ENCODE measurements around the gene SLC38A4. TPM values are rescaled to one million over a fixed set of nuclear protein-coding genes. Genes with fewer than 3 reads are reported as not detected.
"Not testable (repeated sequence)": the region's sequence is repeated elsewhere in the genome, so short reads cannot be mapped to it uniquely, and the experiment has no call there.

The SLC38A4 gene, protein sequence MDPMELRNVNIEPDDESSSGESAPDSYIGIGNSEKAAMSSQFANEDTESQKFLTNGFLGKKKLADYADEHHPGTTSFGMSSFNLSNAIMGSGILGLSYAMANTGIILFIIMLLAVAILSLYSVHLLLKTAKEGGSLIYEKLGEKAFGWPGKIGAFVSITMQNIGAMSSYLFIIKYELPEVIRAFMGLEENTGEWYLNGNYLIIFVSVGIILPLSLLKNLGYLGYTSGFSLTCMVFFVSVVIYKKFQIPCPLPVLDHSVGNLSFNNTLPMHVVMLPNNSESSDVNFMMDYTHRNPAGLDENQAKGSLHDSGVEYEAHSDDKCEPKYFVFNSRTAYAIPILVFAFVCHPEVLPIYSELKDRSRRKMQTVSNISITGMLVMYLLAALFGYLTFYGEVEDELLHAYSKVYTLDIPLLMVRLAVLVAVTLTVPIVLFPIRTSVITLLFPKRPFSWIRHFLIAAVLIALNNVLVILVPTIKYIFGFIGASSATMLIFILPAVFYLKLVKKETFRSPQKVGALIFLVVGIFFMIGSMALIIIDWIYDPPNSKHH
- not detected for total RNA-seq

DNA sequence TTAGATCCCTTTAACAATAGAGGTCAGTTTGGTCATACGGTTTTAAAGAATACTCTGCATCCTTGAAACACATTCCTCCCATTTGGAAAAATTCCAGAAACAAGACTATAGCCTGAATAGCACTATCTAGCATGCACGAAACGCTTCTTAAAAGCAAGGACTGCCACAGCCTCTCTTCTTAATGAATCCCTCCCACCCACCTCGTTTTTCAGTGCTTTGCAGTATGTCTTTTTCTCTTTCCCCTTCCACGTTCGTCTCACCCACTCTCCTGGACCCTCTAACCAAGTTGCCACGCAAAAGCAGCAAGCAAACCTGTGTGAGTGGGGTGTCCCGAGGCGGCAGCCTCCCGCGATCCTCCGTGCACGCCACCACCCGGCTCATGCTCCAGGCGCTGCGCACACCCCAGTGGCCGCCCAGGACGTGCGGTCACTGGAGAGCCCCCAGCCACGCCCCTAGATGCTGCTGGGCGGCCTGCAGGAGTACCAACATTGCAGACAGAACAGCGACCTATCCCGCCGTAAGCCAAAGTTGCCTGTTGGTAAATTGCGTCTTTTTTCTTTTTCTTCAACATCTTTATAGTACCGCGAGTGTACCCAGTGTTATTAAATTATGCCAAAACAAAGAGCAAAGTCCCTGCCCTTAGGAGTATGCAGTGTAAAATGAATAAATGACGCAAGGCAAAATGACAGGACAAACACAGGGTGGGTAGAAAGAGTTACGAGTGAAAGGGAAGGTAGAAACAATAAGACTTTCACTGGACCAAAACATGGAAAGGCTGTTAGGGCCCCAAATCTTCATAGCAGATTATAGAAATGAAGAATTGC, at the start of gene SLC38A4:
Gene SLC38A4, minus strand, starts transcription at position 407 of the 824 bp plus-strand sequence. CDS start 32,926 bp downstream, outside the sequence.
- no peak for DNase-seq

DNA sequence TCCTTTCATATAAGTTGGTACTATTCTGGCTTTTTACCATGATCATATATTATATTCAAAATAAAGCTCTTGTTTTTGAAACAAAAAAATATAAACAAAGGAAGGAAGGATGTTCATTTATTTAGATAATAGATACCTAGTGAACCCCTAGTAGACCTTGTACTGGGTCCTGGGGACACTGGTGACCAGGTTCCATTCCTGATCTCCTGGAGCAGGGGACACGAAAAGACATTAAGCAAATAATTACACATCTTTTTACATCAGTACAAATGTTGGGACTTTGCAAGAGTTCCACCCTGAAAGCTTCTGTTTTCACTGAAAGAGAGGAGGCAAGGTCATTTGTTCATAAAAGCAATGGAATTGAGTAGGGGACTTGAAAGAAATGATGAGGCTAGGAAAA, 49.3 kb upstream of the SLC38A4 start:
- no peak for DNase-seq

DNA sequence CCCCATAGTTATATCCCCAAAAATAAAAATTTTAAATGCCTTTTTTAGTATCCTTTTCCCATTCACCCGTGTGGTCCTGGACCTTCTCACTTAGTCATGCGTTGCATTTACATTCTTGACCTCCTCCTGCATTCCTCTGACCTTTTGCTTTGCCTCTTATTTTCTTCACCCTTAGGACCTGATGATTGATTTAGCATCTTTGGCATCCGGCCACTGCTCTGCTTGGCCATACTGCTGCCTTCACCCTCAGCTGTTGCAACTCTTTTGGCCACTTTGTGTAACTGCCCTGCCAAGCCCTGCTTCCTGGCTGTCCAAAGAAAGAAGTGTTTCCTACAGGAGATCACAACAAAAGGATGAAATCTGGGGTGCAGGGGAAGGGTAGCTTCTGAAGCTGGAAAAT, 48.8 kb upstream of the SLC38A4 start:
- no peak for DNase-seq

DNA sequence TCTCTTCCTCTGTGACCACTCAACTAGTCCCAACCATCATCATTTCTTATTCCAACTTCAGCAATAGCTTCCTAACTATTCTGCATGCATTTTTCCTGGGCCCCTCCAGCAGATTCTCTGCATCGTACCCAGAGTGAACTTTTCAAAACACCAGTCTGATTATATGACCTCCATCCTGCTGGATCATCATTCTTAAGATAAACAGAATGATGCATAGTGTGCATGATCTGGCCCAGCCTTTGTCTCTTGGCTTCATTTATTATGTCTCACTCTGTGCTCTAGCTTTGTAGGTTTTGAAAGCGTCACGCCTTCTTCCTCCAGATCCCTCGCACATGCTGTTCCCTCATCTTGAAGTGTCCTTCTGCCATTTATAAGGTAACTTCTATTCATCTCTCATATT, 46.3 kb upstream of the SLC38A4 start:
- no peak for DNase-seq

DNA sequence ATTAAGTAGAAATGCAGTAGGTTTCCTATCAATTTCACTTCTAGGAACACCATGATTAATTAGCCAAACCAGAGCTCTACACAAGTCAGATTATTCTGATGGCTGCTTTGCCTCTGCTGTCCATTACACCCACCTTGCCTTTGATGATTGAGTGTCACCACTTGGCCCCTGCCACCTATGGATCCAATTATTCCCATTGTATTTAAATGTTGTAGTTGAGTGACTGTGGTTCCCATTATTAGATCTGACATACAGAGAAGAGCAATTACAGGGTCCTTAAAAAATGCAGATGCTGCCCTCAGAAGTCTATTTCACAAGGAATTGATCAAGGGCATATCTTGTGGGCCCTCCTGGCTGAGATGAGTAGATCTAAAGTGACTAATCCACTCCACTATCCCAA, 39.5 kb upstream of the SLC38A4 start:
- DNase-seq, result no peak

DNA sequence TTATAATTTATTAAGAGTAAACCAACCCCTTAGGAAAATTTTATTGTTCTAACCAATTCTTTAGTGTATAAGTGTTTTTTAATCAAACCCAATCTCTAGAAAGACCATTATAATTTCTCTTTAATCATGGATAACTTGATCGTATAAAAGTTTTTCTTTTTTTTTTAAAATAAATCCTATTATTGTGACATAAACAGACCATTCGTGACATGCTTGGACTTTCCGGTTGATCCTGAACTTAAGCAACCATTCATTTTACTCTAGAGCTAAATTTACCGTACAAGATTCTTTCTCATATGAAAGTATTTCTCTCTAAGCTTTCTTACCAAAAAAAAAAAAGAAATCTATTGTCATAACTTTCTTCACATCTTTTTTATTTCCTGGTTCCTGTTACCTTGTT, 32.6 kb upstream of the SLC38A4 start:
- DNase-seq, result no peak

DNA sequence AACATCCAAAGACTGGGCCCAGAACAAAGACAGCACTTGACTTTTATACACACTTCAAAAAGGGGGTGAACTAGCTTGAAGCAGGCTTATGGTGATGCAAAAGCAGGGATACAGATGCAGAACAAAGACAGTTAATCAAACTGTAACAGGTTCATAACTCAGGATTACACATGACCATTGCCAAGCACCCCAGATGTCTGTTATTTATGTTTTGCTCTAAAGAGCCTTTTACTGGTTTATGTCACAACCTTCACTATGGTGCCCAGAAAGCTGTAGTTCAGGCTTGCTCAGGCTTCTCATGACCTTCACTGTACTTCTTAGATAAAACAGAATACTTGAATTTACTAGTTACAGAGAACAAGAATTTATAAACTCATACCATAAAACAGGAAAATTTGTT, 31.7 kb upstream of the SLC38A4 start:
- DNase-seq, result no peak

DNA sequence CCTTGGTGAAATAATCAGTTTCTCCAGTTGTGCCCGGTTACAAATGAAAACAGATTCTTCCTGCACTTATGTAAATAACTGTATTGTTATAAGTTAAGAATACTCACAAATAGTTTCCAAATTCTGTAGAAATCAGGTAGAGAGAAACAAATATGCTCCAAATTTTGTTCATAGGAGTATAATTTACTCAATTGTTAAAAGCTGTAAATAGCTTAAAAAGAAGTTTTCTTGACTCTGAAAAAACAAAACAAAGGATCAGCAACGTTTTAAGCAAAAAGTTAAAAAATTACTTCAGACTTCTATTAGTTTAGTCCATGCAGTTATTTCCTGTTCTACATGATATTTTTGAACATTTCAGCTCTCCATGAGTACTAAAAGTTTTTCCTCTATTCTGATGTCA, 30.0 kb upstream of the SLC38A4 start:
- DNase-seq, result no peak

DNA sequence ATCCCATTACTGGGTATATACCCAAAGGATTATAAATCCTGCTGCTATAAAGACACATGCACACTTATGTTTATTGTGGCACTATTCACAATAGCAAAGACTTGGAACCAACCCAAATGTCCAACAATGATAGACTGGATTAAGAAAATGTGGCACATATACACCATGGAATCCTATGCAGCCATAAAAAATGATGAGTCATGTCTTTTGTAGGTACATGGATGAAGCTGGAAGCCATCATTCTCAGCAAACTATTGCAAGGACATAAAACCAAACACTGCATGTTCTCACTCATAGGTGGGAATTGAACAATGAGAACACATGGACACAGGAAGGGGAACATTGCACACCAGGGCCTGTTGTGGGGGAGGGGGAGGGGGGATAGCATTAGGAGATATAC, 28.4 kb upstream of the SLC38A4 start:
- DNase-seq, result not testable (repeated sequence)

DNA sequence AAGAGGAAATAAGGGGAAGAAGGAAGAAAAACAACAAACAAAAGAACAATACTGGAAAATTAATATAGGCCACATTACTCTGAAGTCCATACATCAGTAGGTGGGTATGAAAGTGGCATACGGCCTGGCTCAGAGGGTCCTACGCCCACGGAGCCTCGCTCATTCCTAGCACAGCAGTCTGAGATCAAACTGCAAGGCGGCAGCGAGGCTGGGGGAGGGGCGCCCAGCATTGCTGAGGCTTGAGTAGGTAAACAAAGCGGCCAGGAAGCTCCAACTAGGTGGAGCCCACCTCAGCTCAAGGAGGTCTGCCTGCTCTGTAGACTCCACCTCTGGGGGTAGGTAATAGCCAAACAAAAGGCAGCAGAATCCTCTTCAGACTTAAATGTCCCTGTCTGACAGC, 23.0 kb upstream of the SLC38A4 start:
- not testable (repeated sequence) for DNase-seq

DNA sequence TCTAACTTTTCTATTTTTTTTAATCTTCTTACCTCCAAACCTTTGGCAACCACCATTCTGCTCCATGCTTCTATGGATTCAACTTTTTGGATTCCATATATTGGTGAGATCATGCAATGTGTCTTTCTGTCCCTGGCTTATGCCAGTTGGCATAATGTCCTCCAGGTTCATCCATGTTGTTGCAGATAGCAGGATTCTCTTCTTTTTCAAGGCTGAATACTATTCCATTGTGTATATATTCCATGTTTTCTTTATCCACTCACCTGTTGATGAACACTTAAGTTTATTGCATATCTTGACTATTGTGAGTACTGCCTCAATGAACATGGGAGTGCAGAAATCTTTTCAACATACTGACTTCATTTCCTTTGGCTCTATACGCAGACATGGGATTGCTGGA, 21.2 kb upstream of the SLC38A4 start:
- DNase-seq, result no peak

DNA sequence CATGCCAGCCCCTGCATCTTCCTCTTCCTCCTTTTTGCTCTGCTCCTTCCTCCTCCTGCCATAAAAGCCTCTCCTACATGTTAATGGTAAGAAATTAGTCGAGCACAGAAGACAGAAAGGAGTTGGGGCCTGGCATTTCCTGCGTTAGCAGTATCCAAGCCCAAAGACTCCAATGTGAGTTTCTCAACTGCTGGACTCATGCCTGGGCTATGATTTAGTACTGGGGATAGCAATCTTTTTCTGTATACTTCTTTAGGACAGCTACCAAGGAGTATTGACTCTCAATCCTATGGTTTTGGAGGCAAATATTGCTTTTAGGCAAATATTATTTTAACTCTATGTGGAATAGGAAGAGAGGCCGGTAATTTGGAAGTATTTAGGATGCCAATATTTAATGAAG, 18.0 kb upstream of the SLC38A4 start:
- no peak for DNase-seq

DNA sequence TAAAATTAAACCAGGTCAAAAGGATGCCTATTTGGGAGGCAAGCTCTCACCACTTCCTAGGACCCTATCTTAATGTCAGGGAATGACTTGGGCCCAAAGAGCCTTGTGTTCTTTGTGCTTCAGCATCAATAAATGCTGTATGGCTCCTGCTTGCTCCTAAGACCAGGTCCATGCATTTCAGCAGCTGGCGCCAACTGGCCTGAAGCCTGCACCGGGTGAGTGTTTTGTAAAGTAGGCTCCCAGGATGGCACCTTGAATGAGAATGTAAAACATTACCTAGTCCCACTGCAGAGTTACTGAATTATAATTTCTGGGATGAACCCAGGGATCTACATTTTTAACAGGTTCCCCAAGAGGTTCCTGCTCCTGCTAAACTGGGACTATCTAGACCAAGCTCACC, 16.1 kb upstream of the SLC38A4 start:
- DNase-seq, result no peak

DNA sequence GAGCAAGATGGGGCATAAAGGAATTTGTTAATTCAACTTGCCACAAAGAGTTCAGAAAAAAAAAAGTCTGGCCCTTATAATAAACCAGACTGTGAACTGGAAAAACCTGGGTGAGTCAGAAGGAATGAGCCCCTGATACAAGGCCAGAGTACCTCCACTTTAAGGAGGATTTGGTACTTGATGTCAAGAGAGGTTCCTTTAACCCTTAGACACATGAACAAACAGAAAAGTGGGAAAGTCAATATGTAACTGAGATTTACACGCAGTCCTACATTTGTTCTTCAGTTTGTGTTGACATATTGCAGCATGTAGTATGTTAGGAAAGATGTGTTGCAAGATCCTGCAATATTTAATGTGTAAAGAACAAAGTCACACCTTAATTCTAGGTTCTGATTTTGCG, 14.2 kb upstream of the SLC38A4 start:
- no peak for DNase-seq

DNA sequence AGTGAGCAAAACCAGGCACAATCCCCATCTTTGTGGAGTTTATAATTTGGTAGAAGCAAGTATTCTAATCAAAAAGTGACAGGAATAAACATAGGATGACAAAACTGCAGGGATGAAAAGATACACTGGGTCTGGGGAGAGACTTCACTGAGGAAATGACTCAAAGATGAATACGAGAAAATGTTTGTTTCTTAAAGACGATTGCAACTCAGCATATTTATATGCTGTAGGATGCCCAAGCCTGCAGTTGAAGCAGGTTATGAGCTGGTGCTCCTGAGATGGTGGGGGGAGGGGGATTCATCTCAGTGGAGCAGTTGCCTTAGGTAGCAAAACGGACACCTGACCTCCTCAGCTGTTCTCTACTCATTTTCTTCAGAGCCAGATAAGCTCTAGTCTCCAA, 13.4 kb upstream of the SLC38A4 start:
- DNase-seq, result no peak

DNA sequence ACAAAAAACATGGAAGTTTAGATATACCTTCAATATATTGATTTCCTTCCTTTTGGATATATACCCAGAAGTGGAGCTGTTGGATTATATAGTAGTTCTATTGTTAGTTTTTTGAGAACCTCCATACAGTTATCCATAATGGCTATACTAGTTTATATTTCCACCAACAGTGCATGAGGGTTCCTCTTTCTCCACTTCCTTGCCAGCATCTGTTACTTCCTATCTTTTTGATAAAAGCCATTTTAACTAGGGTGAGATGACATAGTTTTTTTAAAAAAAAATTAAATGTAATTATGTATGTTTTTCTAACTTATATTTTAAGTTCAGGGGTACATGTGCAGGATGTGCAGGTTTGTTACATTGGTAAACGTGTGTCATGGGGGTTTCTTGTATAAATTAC, 10.0 kb upstream of the SLC38A4 start:
- DNase-seq, result no peak

DNA sequence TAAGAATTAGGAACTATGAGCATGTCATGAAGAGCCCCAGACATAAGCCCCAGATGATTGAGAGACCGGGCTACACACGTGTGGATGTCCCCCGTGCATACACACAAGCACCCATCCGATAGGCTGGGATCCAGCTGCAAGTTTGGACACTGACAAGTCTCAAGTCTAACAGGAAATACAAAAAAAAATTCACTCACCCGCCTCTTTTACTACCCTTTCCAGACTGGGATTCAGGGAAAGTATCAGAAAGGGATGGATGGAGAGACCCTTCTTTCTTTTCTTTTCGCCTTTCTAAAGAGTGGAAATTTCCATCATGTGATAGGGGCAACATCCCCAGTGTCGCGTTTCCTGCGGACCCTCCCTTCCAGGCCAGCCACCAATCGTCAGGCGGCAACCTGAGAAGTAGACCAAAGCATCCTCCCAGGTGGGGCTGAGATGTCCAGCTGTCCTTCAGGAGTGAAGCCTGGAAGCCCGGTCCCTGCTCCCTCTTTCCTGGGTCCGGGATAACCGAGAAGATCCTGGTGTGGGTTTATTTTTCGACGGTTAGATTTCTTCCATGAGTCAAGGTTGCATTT, 6.4 kb upstream of the SLC38A4 start:
- no peak for DNase-seq

DNA sequence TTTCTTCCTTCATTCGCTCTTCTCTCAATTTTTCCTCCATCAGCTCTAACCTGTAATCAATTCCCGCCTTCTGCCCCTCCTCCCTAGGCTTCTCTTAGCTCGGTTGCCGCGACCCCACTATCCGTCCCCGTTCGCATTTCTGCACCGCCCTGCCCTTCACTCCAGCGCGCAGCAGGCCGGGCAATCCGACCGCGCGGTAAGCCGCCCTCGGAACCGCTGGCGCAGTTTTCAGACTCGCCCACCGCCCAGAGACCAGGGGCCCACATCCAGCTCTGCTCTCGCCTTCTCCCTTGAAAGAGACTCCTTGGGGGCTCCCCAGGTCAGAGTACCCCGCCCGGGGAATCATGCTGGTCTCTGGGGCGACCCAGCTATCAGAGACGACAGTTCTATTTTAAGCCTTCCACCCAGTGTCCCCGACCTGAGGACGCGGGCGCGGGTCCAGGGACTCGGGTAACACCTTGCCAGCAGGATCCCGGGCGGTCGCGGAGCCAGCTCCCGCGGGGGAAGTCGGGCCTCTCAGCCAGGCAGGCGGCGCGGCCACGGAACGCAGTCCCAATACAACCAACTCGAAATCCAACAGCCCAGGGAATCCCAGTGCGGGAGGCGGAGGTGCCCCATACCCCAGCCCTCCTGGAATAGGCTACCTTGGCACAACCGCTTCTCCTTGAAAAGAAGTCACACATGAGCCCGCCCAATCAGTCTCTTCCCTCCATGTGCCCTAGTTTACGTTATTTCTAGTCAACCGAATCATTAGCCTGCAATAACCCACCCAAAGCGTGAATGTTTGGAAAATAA, 5.7 kb upstream of the SLC38A4 start:
- no peak for DNase-seq

DNA sequence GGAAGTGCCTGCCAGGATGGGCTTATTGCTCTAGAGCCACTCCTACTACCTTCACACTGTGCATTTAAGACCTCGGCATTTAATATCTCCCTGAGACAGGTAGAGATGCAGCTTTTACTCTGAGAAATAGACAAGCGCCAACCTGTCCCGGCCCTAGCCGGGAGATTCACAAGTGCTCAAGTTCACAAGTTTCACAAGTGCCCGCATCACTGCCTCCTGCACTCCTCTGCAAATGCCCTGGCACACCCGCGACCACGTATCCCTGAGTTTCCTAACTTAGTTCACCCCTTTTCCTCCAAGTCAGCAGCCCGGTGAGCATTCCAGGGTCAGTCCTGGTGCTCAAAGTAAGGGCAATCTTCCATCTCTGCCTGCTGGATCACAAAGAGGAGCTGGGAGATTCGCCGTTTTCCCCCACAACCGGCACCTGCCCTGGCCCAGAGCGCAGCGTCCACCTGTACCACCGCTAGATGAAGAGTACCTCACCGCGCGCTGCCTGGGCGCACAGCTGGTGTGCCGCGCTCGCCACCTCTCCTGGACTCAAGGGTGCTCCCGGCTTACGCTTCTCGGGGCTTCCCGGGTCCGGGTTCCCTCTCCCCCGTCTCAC, 5.0 kb upstream of the SLC38A4 start:
- no peak for DNase-seq

DNA sequence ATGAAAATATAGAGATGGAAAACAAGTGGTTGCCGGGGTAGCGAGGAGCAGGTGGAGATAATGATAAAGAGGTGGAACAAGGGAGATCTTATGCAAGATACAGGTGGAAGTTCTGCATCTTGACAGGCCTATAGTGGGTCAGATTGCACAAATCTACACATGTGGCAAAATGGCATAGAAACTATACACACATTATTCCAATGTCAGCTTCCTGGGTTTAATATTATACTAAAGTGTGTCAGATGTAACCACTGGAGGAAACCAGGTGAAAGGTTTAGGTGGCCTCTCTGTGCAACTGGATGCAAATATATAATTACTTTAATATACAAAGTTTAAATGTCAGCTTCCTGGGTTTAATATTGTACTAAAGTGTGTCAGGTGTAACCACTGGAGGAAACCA, 1.1 kb downstream of the SLC38A4 start:
- no peak for DNase-seq

DNA sequence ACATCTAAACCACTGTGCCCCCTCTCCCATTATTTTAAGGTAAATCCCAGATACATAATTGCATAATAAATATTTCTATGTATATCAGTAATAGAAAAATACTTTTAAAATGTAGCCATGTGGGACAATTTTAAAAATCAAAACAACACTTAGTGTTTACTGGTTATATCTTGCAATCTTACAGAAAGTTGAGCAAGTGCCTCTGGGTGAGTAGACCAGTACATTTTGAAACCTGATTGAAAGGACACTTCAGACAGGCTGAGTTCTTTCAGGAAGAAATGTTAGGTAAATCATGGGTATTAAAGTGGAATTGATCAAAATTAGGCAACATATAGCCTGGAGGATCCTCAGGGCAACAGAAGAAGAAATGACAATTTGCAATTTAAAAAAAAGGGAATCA, 7.2 kb downstream of the SLC38A4 start:
- no peak for DNase-seq

DNA sequence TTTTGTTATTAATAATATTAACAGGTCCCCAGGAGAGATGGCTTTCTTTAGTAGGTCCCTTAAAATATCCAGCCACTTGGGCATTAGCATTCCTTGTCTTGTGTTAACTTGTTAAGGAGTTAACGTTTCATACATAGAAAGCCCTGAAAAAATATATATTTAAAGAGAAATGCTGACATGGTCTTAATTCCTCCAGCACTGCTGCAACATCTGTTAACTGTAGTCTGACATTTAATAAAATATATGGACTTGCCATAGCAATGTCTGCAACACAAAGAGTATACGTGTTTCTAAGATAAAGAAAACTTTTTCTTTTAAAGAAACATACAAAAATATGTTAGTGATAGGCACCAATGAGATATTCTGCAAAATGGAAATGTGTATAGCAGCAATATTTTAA, 10.0 kb downstream of the SLC38A4 start:
- DNase-seq, result no peak
